Fibroblast of lung (primary cell): Measurements from ENCODE around the gene ONECUT2. TPM values are rescaled to one million over a fixed set of nuclear protein-coding genes. Genes with fewer than 3 reads are reported as not detected.
A peak's percentile ranks its signal among the peaks of the same experiment; 100 is the strongest.

Experiments
- DNase-seq, 2 donors: peaks; one replicate each; pipeline versions ENCODE4 v3.0.0 to v3.0.0-alpha.2; 2010; ENCODE audit warnings: low read depth in 2 of 2
- H2AFZ ChIP-seq: 2 replicates; pipeline ENCODE4 v1.5.1; 2012; ENCODE audit warnings: low read length, control low read depth, inconsistent platforms
- H3K27ac ChIP-seq: 2 replicates; pipeline ENCODE4 v1.5.1; 2011; ENCODE audit warnings: low read length, control low read depth; ENCODE audit not compliant: insufficient read depth
- H3K27me3 ChIP-seq: 2 replicates; pipeline ENCODE4 v1.5.1; 2011; ENCODE audit warnings: mild to moderate bottlenecking, low read length; ENCODE audit not compliant: control insufficient read depth, insufficient read depth
- H3K36me3 ChIP-seq: 2 replicates; pipeline ENCODE4 v1.5.1; 2011; ENCODE audit warnings: low read length; ENCODE audit not compliant: control insufficient read depth, insufficient read depth
- H3K4me1 ChIP-seq: 2 replicates; pipeline ENCODE4 v1.5.1; 2011; ENCODE audit warnings: low read length; ENCODE audit not compliant: control insufficient read depth, insufficient read depth; ENCODE audit errors: extremely low read depth
- H3K4me2 ChIP-seq: 2 replicates; pipeline ENCODE4 v1.5.1; 2011; ENCODE audit warnings: low read length, control low read depth; ENCODE audit not compliant: insufficient read depth; ENCODE audit errors: extremely low read depth
- H3K4me3 ChIP-seq, 4 experiments: fragments of 200-600 bp in 1 of 4; sonication (generic) in 1 of 4; replicated peaks in 1 of 4; 2 replicates each; pipeline ENCODE4 v1.5.1; 2011 to 2016; ENCODE audit warnings: low read length in 4 of 4, low read depth in 3 of 4, mild to moderate bottlenecking in 3 of 4, control low read depth in 2 of 4, inconsistent platforms in 1 of 4, mixed read lengths in 1 of 4; ENCODE audit not compliant: insufficient read depth in 1 of 4; ENCODE audit errors: control extremely low read depth in 1 of 4
- H3K79me2 ChIP-seq: 2 replicates; pipeline ENCODE4 v1.5.1; 2012; ENCODE audit warnings: mild to moderate bottlenecking, low read length, inconsistent platforms; ENCODE audit not compliant: control insufficient read depth, insufficient read depth
- H3K9ac ChIP-seq: 2 replicates; pipeline ENCODE4 v1.5.1; 2011; ENCODE audit warnings: mild to moderate bottlenecking, low read length, control low read depth; ENCODE audit not compliant: insufficient read depth
- H3K9me3 ChIP-seq: 2 replicates; pipeline ENCODE4 v1.5.1; 2012; ENCODE audit warnings: low read depth, low read length; ENCODE audit not compliant: control insufficient read depth, insufficient read depth
- H4K20me1 ChIP-seq: 2 replicates; pipeline ENCODE4 v1.5.1; 2011; ENCODE audit warnings: low read length; ENCODE audit not compliant: control insufficient read depth, insufficient read depth; ENCODE audit errors: extremely low read depth
- CTCF ChIP-seq, 2 donors: IDR thresholded peaks in 1 of 2; conservative IDR thresholded peaks in 1 of 2; 1 replicate in 1 of 2; 2 replicates in 1 of 2; pipeline ENCODE4 v1.5.1; 2011 to 2012; ENCODE audit warnings: low read length in 2 of 2, control low read depth in 1 of 2, inconsistent platforms in 1 of 2, low read depth in 1 of 2, mild to moderate bottlenecking in 1 of 2
- EZH2 ChIP-seq: IDR thresholded peaks from 2 replicates; pipeline ENCODE4 v1.5.1; 2012; ENCODE audit warnings: low read length, control low read depth, mild to moderate bottlenecking; ENCODE audit errors: missing control alignments
- polyA plus RNA-seq, 2 donors: library from polyadenylated mRNA; depleted of rRNA in 1 of 2; stranded (reverse) in 1 of 2; unstranded in 1 of 2; fragments of >200 nt; gene quantifications; 2 replicates each; pipeline ENCODE4 v1.2.1, GENCODE V29; 2011 to 2012; ENCODE audit warnings: missing spikeins in 1 of 2
- total RNA-seq: library from RNA; depleted of rRNA; stranded (reverse); fragments of >200 nt; gene quantifications from 2 replicates; pipeline ENCODE4 v1.2.1, GENCODE V29; 2014

Gene ONECUT2
- total and polyA plus RNA-seq, 2 donors (not counting 1 experiment from before 2014, with no cell fraction given) = under 0.01 TPM

GRCh38 chr18:57475903-57476302 is 40.7 kb downstream of the ONECUT2 start:
- H2AFZ ChIP-seq = no peak overlapping the region
- H3K4me1 ChIP-seq = no peaks in the 10 kb centered on the region
- H3K27ac ChIP-seq = no peak overlapping the region
- no peak for TF ChIP-seq EZH2
- TF ChIP-seq CTCF (conservative IDR thresholded peaks at IDR 0.05 in 1 of 2, IDR thresholded peaks at IDR 0.05 in 1 of 2; ENCODE audit: low read depth in 1 of 2, low read length in 2 of 2) = no peak
- no peak overlapping the region for H3K9ac ChIP-seq
- H3K4me2 ChIP-seq = no peak overlapping the region
- H3K79me2 ChIP-seq = no peaks in the 10 kb centered on the region
- no peaks in the 10 kb centered on the region for H3K9me3 ChIP-seq
- H3K4me3 ChIP-seq = no peak overlapping the region
- H4K20me1 ChIP-seq = no peaks in the 10 kb centered on the region
- H3K27me3 ChIP-seq = no peaks in the 10 kb centered on the region
- no peaks in the 10 kb centered on the region for H3K36me3 ChIP-seq
- DNase-seq = no peak

- Histone ChIP-seq H4K20me1 (no peaks in the 10 kb centered on the region), H3K27ac (no peak overlapping the region), H3K4me3 (no peak overlapping the region), H3K4me2 (no peak overlapping the region), H3K79me2 (no peaks in the 10 kb centered on the region), H3K9ac (no peak overlapping the region), H3K4me1 (no peaks in the 10 kb centered on the region), H3K36me3 (no peaks in the 10 kb centered on the region), H3K9me3 (no peaks in the 10 kb centered on the region), H3K27me3 (no peaks in the 10 kb centered on the region), H2AFZ (no peak overlapping the region)
- TF ChIP-seq EZH2 = no peak
- no peak for TF ChIP-seq CTCF (conservative IDR thresholded peaks at IDR 0.05 in 1 of 2, IDR thresholded peaks at IDR 0.05 in 1 of 2; ENCODE audit: low read depth in 1 of 2, low read length in 2 of 2)
- DNase-seq = no peak
Observed at GRCh38 chr18:57480733-57481132, 45.6 kb downstream of the ONECUT2 start.

- no peak for TF ChIP-seq EZH2
- no peak for TF ChIP-seq CTCF (conservative IDR thresholded peaks at IDR 0.05 in 1 of 2, IDR thresholded peaks at IDR 0.05 in 1 of 2; ENCODE audit: low read depth in 1 of 2, low read length in 2 of 2)
- Histone ChIP-seq H4K20me1 (no peaks in the 10 kb centered on the region), H3K4me3 (no peak overlapping the region), H3K79me2 (no peaks in the 10 kb centered on the region), H3K9me3 (no peaks in the 10 kb centered on the region), H3K4me2 (no peak overlapping the region), H3K27ac (no peak overlapping the region), H2AFZ (no peak overlapping the region), H3K36me3 (no peaks in the 10 kb centered on the region), H3K9ac (no peak overlapping the region), H3K4me1 (no peaks in the 10 kb centered on the region), H3K27me3 (no peaks in the 10 kb centered on the region)
- DNase-seq = peak in 1 of 2 donors; percentile 3
Observed at GRCh38 chr18:57497372-57498294, 62.5 kb downstream of the ONECUT2 start.
